GM12801 (cell line): ENCODE measurements around the gene TSSK6.

Experiments
- TF ChIP-seq, protein P1 (sequence below): IDR thresholded peaks from one replicate; pipeline ENCODE4 v1.5.1; 2011; ENCODE audit warnings: control low read depth; ENCODE audit not compliant: insufficient read length; ENCODE audit errors: extremely low read depth

The TSSK6 gene

DNA sequence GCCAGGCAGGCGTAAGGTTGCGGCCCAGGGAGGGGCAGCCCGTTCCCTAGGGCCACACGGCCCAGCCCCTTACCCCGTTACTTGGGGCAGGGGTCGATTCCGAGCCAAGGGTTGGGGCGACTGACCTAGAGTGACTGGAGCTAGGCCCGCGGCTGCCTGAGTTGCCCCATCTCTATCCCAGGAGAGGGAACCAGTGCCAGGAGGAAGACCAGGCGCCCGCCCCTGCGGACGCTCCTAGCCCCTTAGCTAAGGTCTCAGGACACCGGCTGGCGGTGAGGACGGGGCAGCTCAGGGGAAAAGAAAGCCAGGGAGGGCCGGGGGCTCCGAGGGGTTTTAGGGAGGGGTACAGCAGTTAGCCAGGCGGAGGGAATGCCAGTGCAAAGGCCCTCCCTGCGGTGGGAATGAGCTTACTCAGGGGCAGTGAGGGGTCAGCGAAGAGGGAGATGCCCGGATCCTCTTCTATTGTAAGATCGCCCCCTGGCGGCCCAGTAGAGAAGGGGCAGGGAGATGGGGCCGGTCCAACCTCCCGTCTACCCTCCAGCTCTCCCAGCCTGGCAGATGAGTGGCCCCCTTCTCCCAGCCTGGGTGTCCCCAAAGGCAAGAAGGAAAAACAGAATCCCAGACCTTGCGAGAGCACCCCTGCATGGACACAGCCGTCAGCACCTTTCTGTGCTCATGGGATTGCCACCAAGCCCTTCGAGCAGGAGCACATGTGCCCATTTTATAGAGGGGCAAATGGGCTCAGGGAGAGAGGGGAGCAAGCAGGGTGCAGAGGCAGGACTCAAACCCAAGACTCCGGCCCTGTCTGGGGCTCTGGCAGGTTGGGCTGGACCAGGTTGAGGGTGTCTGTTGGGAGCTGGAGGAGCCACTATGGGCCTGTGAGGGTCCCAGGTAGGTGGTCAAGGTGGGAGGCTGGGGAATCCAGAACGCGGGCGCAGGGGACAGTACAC lies 39.0 kb upstream of the TSSK6 start:
- TF ChIP-seq, protein P1, sequence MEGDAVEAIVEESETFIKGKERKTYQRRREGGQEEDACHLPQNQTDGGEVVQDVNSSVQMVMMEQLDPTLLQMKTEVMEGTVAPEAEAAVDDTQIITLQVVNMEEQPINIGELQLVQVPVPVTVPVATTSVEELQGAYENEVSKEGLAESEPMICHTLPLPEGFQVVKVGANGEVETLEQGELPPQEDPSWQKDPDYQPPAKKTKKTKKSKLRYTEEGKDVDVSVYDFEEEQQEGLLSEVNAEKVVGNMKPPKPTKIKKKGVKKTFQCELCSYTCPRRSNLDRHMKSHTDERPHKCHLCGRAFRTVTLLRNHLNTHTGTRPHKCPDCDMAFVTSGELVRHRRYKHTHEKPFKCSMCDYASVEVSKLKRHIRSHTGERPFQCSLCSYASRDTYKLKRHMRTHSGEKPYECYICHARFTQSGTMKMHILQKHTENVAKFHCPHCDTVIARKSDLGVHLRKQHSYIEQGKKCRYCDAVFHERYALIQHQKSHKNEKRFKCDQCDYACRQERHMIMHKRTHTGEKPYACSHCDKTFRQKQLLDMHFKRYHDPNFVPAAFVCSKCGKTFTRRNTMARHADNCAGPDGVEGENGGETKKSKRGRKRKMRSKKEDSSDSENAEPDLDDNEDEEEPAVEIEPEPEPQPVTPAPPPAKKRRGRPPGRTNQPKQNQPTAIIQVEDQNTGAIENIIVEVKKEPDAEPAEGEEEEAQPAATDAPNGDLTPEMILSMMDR = no peak

DNA sequence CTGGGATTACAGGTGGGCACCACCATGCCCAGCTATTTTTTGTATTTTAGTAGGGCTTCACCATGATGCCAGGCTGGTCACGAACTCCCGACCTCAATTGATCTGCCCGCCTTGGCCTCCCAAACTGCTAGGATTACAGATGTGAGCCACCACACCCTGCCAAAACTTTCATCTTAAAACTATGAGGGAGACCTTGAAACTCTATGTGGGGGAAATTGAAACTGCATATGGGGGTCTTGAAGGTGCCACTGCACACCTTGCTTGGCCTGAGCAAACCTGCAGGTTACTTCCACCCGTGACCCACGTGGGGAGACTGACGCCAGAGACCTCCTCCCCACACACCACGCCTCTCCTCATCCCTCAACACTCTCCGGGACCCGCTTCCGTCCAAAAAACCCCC lies 38.3 kb upstream of the TSSK6 start:
- TF ChIP-seq, protein P1 = no peak

DNA sequence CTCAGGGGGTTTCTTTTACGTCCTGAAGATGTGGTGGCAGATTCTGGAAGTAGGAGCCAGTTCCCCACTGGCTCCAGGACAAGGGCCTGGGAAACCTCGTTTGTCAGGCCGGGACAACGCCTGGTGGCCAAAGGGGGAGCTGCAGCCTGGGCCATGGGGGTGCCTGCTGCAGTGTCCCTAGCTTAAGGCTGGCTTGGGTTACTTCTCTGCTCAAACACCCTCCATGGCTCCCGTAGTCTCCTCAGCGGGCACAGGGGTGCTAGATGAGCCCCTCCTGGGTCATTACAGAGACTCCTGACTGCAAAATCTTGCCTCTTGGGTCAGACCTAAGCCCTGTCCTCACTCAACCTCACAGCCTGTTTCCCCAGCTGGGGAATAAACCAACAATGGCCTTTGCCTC lies 37.5 kb upstream of the TSSK6 start:
- TF ChIP-seq, protein P1 = no peak

DNA sequence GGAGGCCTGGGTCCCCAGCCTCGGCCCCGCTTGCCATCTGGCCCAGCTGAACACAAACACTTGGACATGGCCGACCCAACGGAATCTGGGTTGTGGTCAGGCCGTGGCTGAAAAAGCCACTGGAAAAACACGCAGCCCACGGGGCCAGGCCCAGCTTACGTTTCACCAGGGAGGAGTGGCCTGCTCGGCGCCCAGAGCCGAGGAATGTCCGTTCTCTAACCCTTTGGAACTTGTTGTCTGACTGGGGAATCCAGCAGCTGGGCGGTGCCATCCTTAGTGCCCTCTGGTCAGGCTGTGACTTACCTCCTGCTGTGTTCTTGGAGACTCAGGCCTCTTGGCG lies 36.5 kb upstream of the TSSK6 start:
- TF ChIP-seq, protein P1 = no peak

DNA sequence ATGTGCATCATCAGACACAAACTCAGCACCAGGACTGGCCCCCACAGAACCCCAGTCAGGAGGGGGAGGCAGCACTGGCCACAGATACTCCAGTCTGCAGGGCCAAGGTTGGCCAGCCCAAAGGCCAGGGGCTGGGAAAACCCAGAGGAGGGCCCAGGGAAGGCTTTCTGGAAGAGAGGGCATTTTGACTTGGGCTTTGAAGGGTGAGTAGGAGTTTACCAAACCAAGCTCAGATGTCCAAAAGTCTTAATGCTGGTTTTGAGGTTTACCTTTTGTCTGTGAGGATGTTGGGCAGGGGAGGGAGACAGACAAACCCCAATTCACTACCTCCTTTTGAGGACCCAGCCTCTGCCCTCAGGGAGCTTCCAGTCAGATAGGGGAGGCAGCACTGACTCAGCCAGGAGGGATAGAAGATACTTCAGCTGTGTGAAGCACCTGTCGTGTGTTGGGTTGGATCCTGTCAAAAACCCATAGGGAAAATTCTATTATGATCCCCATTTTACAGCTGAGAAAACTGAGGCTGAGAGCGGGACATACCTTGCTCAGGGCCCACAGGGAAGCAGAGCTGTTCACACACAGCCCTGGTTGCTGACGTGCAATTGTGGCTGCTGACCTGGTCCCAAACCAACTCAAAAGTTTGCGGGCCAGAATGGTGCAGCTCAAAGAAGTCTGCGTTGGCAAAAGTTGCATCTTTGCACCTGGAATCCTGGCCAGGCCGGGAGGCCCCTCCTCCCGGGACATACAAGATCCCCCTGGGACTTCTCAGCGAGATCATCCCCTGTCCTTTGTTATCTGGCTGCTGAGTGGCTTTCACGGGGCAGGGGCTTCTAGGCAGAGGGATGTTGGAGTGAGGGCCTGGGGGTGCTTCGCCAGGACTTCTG lies 35.9 kb upstream of the TSSK6 start:
- TF ChIP-seq, protein P1 = no peak

DNA sequence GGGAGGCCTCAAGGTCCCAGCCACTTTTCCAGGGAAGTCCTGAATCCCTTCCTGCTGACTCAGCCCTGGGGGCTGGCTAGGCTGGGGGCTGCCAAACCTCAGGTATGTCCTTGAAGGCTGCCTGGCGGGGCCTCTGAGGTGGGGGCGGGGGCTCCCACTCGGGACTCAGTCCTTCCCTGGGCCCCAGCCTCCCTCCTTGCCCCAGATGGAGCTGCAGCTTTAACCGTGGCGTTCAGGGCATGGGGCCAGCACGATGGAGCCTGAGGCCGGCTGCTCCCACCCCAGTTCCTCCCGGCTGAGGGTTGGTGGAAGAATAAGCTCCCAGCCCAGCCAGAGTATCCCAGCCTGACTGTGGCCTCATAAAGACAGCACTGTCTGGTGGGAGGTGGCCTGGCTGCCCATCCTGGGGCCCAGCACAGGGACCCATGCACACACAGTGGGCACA lies 35.2 kb upstream of the TSSK6 start:
- TF ChIP-seq, protein P1 = no peak

DNA sequence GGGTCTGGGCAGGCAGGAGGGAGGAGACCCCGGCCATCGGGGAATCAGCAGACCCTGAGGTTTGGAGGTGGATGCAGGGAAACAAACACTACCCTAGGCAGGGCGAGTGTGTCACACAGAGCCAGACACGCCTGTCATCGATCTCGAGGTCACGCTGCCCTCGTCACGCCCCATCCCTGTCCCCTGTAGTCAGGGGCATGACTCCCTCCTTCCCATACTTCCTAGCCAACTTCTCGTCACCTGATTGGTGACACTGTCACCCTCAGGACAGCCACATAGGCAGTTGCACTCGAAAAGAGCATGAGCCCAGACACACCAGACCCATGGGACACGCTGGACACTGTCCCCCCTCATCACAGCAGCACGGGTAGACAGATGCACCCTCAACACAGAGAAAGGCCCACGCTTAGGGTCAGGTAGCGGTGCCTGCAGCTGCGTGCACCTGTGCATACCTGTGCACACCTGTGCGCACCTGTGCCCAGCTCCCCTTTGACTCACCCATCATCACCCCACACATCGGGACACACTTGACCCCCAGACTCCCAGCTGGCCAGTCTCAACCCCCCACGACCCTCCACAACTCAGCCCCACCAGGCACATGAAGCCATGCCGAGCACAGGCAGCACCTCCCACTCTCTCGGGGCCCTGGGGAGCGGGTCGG lies 34.6 kb upstream of the TSSK6 start:
- TF ChIP-seq, protein P1 = no peak
